Fibroblast of lung (primary cell): Measurements from ENCODE around the gene TAF5L. TPM values are rescaled to one million over a fixed set of nuclear protein-coding genes. Genes with fewer than 3 reads are reported as not detected.

ENCODE experiments used
- DNase-seq, 2 donors: peaks; one replicate each; pipeline versions ENCODE4 v3.0.0 to v3.0.0-alpha.2; 2010; ENCODE audit warnings: low read depth in 2 of 2
- H2AFZ ChIP-seq: 2 replicates; pipeline ENCODE4 v1.5.1; 2012; ENCODE audit warnings: low read length, control low read depth, inconsistent platforms
- H3K27ac ChIP-seq: 2 replicates; pipeline ENCODE4 v1.5.1; 2011; ENCODE audit warnings: low read length, control low read depth; ENCODE audit not compliant: insufficient read depth
- H3K27me3 ChIP-seq: 2 replicates; pipeline ENCODE4 v1.5.1; 2011; ENCODE audit warnings: mild to moderate bottlenecking, low read length; ENCODE audit not compliant: control insufficient read depth, insufficient read depth
- H3K36me3 ChIP-seq: 2 replicates; pipeline ENCODE4 v1.5.1; 2011; ENCODE audit warnings: low read length; ENCODE audit not compliant: control insufficient read depth, insufficient read depth
- H3K4me1 ChIP-seq: 2 replicates; pipeline ENCODE4 v1.5.1; 2011; ENCODE audit warnings: low read length; ENCODE audit not compliant: control insufficient read depth, insufficient read depth; ENCODE audit errors: extremely low read depth
- H3K4me2 ChIP-seq: 2 replicates; pipeline ENCODE4 v1.5.1; 2011; ENCODE audit warnings: low read length, control low read depth; ENCODE audit not compliant: insufficient read depth; ENCODE audit errors: extremely low read depth
- H3K4me3 ChIP-seq, 4 experiments: fragments of 200-600 bp in 1 of 4; sonication (generic) in 1 of 4; replicated peaks in 1 of 4; 2 replicates each; pipeline ENCODE4 v1.5.1; 2011 to 2016; ENCODE audit warnings: low read length in 4 of 4, low read depth in 3 of 4, mild to moderate bottlenecking in 3 of 4, control low read depth in 2 of 4, inconsistent platforms in 1 of 4, mixed read lengths in 1 of 4; ENCODE audit not compliant: insufficient read depth in 1 of 4; ENCODE audit errors: control extremely low read depth in 1 of 4
- H3K79me2 ChIP-seq: 2 replicates; pipeline ENCODE4 v1.5.1; 2012; ENCODE audit warnings: mild to moderate bottlenecking, low read length, inconsistent platforms; ENCODE audit not compliant: control insufficient read depth, insufficient read depth
- H3K9ac ChIP-seq: 2 replicates; pipeline ENCODE4 v1.5.1; 2011; ENCODE audit warnings: mild to moderate bottlenecking, low read length, control low read depth; ENCODE audit not compliant: insufficient read depth
- H3K9me3 ChIP-seq: 2 replicates; pipeline ENCODE4 v1.5.1; 2012; ENCODE audit warnings: low read depth, low read length; ENCODE audit not compliant: control insufficient read depth, insufficient read depth
- H4K20me1 ChIP-seq: 2 replicates; pipeline ENCODE4 v1.5.1; 2011; ENCODE audit warnings: low read length; ENCODE audit not compliant: control insufficient read depth, insufficient read depth; ENCODE audit errors: extremely low read depth
- CTCF ChIP-seq, 2 donors: IDR thresholded peaks in 1 of 2; conservative IDR thresholded peaks in 1 of 2; 1 replicate in 1 of 2; 2 replicates in 1 of 2; pipeline ENCODE4 v1.5.1; 2011 to 2012; ENCODE audit warnings: low read length in 2 of 2, control low read depth in 1 of 2, inconsistent platforms in 1 of 2, low read depth in 1 of 2, mild to moderate bottlenecking in 1 of 2
- EZH2 ChIP-seq: IDR thresholded peaks from 2 replicates; pipeline ENCODE4 v1.5.1; 2012; ENCODE audit warnings: low read length, control low read depth, mild to moderate bottlenecking; ENCODE audit errors: missing control alignments
- polyA plus RNA-seq, 2 donors: library from polyadenylated mRNA; depleted of rRNA in 1 of 2; stranded (reverse) in 1 of 2; unstranded in 1 of 2; fragments of >200 nt; gene quantifications; 2 replicates each; pipeline ENCODE4 v1.2.1, GENCODE V29; 2011 to 2012; ENCODE audit warnings: missing spikeins in 1 of 2
- total RNA-seq: library from RNA; depleted of rRNA; stranded (reverse); fragments of >200 nt; gene quantifications from 2 replicates; pipeline ENCODE4 v1.2.1, GENCODE V29; 2014

TAF5L gene
- total and polyA plus RNA-seq, 2 donors (not counting 1 experiment from before 2014, with no cell fraction given): 17.3 to 18.6 TPM

GRCh38 chr1:229661897-229662296 lies 36.0 kb upstream of the TAF5L start:
- DNase-seq: no peak
- no peaks in the 10 kb centered on the region for H3K27me3 ChIP-seq
- no peak overlapping the region for H3K27ac ChIP-seq
- TF ChIP-seq EZH2 (no peak), CTCF (conservative IDR thresholded peaks at IDR 0.05 in 1 of 2, IDR thresholded peaks at IDR 0.05 in 1 of 2; ENCODE audit: low read depth in 1 of 2, low read length in 2 of 2) (no peak)
- no peak overlapping the region for H2AFZ ChIP-seq
- no peak overlapping the region for H3K4me3 ChIP-seq
- H3K79me2 ChIP-seq: no peaks in the 10 kb centered on the region
- no peak overlapping the region for H3K9ac ChIP-seq
- no peaks in the 10 kb centered on the region for H4K20me1 ChIP-seq
- H3K4me2 ChIP-seq: no peak overlapping the region
- H3K36me3 ChIP-seq: no peaks in the 10 kb centered on the region
- H3K4me1 ChIP-seq: no peaks in the 10 kb centered on the region
- no peaks in the 10 kb centered on the region for H3K9me3 ChIP-seq

GRCh38 chr1:229661022-229661877 lies 35.3 kb upstream of the TAF5L start:
- Histone ChIP-seq H3K9ac (no peak overlapping the region), H3K27me3 (no peaks in the 10 kb centered on the region), H3K79me2 (no peaks in the 10 kb centered on the region), H3K4me3 (no peak overlapping the region), H3K4me2 (no peak overlapping the region), H3K9me3 (no peaks in the 10 kb centered on the region), H3K4me1 (no peaks in the 10 kb centered on the region), H4K20me1 (no peaks in the 10 kb centered on the region), H3K27ac (no peak overlapping the region), H3K36me3 (no peaks in the 10 kb centered on the region), H2AFZ (no peak overlapping the region)
- TF ChIP-seq EZH2 (no peak), CTCF (conservative IDR thresholded peaks at IDR 0.05 in 1 of 2, IDR thresholded peaks at IDR 0.05 in 1 of 2; ENCODE audit: low read depth in 1 of 2, low read length in 2 of 2) (peak; percentile 96 to 98)
- peak; percentile 58 to 75 for DNase-seq

- no peak overlapping the region for H3K27ac ChIP-seq
- no peaks in the 10 kb centered on the region for H4K20me1 ChIP-seq
- no peak for TF ChIP-seq CTCF (conservative IDR thresholded peaks at IDR 0.05 in 1 of 2, IDR thresholded peaks at IDR 0.05 in 1 of 2; ENCODE audit: low read depth in 1 of 2, low read length in 2 of 2)
- no peak for TF ChIP-seq EZH2
These were observed 32.3 kb upstream of the TAF5L start for GRCh38 chr1:229657993-229658755.

More at GRCh38 chr1:229657993-229658755, 32.3 kb upstream of the TAF5L start:
- H3K27me3 ChIP-seq: no peaks in the 10 kb centered on the region
- no peak overlapping the region for H3K9ac ChIP-seq
- no peak overlapping the region for H3K4me3 ChIP-seq
- H3K79me2 ChIP-seq: no peaks in the 10 kb centered on the region
- no peaks in the 10 kb centered on the region for H3K4me1 ChIP-seq
- H3K4me2 ChIP-seq: no peak overlapping the region
- no peak for DNase-seq
- no peaks in the 10 kb centered on the region for H3K9me3 ChIP-seq
- no peak overlapping the region for H2AFZ ChIP-seq
- peaks cover 2% of the 10 kb centered on the region for H3K36me3 ChIP-seq
